ENCODE measurements around the gene KIF26A.
"Not testable (repeated sequence)": the region's sequence is repeated elsewhere in the genome, so short reads cannot be mapped to it uniquely, and the experiment has no call there.

The KIF26A gene

DNA sequence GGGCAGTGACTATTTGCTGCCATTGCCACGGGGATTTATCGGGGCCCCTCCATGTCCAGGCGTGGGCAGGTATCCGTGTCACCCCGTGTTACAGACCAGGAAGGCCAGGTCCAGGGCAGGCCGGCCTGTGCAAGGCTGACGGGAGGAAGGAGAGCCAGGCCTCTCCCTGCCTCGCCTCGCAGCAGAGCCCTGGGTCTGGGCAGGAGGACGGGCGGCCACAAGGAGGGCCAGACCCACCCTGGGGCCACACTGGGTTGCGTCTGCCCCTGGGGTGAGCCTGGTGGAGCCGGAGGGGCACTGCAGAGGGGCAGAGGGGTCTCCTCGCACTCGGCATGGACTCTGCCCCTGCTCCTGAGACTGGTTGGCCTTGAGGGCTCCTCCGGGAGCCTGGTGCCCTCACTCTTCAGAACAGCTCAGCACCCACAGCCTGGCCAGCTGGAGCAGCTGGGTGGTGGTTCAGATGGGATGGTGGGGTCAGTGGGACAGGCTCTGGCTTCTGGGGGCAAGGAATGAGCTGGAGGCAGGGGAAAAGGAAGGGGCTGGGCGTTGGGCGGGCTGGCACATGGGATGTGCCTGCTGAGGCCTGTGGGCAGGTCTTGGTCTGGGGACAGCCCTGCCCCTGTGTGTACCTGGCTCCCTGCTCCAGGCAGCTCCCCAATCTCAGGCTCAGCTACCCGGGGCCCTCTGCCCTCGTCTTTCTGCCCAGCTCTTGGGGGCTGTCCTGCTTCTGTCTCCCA, 53.9 kb downstream of the KIF26A start:
- DNase-seq (ENCODE audit: low spot score), result no peak

GRCh38 chr14:104192883-104193245, 54.5 kb downstream of the KIF26A start:
- DNase-seq (ENCODE audit: low spot score), result no peak

DNA sequence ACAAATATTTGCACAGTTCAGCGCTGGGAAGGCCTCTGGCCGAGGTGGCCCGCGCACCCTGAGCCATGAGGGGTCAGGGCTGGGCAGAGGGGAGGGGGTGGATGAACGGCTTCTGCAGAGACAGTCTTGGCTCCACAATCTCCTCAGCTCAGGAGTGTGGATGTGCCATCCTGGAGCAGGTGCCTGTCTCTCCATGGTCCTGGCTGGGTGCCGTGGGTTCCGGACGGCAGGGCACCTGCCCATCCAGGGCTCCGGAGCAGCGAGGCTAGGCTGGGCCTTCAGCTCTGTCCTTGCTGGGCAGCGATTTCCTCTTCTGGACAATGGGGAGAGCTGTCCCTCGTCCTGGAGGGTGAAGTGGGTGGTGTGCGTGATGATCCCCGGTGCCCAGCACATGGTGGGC, 55.6 kb downstream of the KIF26A start:
- DNase-seq (ENCODE audit: low spot score), result no peak

DNA sequence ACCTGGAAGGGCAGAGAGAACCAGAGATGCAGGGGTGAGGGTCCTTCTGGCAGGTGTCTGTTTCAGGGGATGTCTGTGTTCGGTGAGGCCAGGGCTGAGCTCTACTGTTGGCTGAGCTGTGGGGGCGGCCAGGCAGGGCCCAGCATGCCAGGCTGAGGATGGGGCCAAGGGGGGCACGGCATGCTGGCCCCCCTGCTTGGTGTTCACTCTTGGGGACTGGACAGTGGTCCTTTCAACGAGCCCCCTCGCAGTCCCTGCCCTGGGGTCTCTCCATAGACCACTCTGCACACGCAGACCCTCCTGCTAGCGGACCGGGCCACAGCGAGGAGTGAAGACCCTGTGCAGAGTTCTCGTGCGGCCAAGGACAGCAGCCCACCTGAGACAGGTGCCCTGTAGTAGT, 56.3 kb downstream of the KIF26A start:
- no peak for DNase-seq (ENCODE audit: low spot score)

GRCh38 chr14:104195361-104195760, 57.0 kb downstream of the KIF26A start:
- DNase-seq (ENCODE audit: low spot score), result no peak

GRCh38 chr14:104195878-104196277, 57.5 kb downstream of the KIF26A start:
- DNase-seq (ENCODE audit: low spot score), result no peak

DNA sequence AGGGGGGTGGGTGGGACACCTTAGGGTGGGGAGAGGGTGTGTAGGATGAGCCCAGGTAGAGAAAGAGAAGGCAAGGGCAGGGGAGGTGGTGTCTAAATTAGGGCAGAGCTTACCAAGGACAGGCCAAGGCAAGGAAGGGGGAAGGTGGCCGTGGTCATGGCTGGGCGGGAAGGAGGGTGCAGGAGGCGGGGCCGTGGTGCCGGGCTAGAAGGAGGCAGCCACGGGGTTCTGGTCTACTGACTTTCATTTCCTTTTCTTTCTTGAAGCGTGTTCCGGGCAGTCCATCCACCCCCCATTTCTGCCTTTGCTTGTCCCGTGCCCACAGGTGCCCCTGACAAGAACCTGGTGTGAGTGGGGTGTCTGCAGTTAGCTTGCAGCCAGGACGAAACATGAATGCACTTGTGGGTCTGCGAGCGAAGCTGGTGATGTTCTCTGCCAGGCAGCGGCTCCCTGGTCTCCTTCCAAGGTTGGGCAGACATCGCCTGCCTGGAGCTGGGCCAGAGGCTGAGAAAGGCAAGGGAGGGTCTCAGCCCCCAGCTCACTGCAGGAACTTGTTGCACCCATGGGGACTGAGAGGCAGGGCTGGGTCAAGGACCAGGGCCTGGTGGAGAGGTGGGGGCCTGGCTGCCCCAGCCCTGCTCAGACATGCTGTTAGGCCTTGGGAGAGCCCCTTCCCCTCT, 58.2 kb downstream of the KIF26A start:
- DNase-seq (ENCODE audit: low spot score), result no peak

DNA sequence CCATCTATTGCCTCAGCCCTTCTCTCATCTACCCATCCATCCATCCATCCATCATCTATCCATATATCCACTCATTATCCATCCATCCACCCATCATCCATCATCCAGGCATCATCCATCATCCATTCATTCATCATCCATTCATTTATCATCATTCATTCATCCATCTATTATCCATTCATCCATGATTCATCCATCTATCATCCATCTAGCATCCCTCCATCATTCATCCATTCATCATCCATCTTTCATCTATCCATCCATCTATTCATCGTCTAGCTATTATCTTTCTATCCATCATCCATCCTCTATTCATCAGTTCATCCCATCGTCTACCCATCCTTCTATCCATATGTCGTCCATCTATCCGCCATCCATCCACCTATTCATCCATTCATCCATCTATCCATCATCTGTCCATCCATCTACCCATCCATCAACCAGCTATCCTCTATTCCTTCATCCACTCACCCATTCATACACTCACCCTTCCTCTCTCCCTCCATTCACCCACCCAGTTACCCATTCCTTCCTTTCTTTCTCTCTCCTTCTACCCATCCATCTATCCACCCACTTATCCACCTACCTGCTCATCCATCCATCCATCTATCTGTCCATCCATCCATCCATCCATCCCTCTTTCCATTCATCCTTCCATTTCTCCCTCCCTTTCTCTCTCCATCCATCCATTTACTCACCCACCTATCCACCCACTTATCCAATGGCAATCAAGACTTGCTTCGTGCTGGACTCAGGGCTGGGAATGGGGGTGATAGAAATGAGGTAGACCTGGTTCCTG, 59.3 kb downstream of the KIF26A start:
- no peak for DNase-seq (ENCODE audit: low spot score)

DNA sequence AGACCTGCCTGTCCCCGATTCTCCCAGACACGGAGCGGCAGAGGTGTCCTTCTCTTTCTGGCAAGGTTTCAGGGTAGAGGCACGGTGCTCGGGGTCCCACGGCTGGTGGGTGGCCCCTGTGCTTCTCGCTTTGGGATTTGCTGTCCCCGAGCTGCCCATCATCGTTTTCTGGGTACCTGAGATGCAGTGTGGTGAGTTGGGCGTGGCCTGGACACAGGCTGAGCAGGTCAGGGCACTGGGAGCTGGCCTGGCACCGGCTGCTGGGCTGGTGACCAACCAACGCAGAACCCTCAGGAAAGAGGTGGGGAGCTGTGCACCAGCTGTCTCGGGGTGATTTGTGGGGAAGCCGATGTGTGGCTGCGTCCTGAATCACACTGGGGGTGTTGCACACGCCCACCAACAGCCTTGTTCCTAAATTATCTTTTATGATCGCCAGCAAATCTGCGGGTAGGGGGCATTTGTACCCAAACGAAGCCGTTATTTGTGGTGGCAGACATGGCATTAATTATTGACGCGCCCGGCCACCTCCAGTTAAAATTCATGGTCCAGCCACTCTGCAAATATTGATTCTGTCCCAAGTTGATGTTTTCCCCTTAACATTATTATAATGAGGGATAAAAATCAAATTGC, 61.0 kb downstream of the KIF26A start:
- DNase-seq (ENCODE audit: low spot score), result no peak

GRCh38 chr14:104200106-104200505, 61.7 kb downstream of the KIF26A start:
- DNase-seq (ENCODE audit: low spot score), result no peak

- DNase-seq (ENCODE audit: low spot score), result no peak
Measured at GRCh38 chr14:104200591-104200990, 62.2 kb downstream of the KIF26A start.

DNA sequence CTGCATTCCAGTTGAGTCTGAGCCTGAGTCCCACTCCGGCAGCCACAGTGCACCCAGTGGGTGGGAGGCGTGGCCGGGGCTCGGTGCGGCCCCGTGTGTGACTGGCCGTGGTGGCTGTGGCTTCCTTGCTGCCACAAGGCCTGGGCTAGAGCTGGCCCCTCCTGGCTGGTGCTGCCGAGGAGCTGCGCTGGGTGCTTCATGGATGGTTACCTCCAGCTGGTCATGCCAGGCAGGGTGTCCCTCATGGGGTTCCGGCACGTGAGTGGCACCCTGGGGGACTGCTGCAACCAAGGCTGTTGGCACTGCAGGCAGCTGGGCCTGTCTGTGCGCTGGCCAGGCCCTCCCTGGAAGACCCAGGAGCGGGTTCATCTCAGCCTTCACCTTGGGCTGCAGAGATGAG, 62.7 kb downstream of the KIF26A start:
- no peak for DNase-seq (ENCODE audit: low spot score)

DNA sequence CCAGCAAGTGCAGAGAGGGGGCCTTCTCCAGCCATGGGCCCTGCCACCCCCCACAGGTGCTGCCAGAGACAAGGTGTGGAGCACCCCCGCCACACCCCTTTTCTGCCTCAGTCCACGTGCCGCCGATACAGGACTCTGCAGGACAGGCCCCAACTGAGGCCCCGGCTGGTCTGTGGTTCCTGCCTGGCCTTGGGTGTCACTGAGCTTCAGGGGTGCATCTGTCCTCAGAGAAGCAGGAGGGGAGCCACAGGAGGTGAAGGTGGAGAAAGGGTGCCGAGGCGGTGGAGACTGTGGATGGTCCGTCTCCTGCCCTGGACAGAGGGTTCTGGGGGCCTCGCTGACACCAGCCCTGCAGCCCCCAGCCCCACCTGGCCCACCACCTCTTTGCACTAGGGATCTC, 63.1 kb downstream of the KIF26A start:
- DNase-seq (ENCODE audit: low spot score), result no peak

DNA sequence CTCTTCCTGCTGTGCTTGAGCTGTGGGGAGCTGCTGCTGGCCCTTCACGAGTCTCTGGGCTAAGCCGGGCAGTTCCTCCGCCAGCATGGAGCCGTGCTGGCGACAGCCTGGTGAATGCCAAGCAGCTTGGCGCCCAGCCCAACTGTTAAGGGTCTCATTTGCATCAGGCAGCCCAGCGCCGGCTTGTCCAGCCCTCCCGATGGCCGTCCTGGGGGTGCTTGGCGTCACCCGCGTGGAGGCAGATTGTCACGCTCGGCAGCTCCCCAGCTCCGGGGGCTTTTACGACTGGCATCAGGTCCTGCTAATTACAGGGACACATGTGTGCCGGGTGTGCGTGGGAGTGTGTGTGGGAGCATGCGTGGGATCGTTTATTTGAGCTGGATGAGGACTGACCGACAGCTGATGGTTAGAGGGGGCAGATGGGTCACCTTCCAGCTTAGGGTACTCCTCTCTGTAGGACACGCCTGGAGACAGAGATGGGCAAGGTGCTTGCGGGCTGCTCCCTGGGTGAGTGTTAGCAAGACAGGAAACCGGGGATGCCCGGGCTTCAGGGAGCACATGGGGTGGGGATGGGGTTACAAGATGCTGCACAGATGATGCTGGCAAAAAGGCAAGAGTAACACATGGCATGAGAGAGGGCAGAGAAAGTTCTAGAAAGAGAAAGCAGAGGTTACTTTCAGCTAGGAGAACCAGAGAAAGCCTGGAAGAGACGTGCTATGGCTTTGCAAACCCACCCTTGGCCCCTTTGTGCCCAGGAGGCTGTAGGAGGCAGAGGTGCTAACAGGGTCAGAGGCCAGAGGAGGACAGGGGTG, 64.1 kb downstream of the KIF26A start:
- DNase-seq (ENCODE audit: low spot score), result no peak

DNA sequence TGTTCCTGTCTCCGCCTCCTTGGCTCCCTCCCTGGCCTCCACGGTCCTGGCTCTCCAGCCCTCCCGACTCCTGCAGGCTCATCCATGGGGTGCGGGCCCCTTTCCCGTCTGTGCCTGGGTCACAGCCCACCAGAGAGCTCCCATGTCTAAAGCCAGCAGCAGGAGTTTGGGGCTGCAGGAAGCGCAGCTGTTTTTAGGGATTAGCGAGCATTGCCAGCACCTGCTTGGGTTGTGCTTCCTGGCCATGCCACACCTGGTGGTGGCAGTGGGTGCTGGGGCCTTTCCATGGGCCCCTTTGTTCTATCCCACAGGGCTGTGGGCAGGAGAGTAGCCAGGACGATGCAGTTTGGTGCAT, 64.7 kb downstream of the KIF26A start:
- no peak for DNase-seq (ENCODE audit: low spot score)

DNA sequence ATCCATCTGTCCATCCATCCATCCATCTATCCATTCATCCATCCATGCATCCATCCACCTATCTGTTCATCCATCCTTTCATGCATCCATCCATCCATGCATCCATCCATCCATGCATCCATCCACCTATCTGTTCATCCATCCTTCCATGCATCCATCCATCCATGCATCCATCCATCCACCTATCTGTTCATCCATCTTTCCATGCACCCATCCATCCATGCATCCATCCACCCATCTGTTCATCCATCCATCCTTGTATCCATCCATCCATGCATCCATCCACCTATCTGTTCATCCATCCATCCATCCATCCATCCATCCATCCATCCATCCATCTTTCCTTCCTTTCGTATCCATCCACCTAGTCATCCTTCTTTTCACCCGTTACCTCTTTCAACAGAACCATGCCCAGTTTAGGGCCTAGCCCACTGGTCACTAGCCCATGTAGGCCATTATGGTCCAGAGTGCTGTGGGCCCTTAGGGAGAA, 66.3 kb downstream of the KIF26A start:
- DNase-seq (ENCODE audit: low spot score), result no peak

GRCh38 chr14:104205781-104206180, 67.4 kb downstream of the KIF26A start:
- DNase-seq (ENCODE audit: low spot score), result no peak

DNA sequence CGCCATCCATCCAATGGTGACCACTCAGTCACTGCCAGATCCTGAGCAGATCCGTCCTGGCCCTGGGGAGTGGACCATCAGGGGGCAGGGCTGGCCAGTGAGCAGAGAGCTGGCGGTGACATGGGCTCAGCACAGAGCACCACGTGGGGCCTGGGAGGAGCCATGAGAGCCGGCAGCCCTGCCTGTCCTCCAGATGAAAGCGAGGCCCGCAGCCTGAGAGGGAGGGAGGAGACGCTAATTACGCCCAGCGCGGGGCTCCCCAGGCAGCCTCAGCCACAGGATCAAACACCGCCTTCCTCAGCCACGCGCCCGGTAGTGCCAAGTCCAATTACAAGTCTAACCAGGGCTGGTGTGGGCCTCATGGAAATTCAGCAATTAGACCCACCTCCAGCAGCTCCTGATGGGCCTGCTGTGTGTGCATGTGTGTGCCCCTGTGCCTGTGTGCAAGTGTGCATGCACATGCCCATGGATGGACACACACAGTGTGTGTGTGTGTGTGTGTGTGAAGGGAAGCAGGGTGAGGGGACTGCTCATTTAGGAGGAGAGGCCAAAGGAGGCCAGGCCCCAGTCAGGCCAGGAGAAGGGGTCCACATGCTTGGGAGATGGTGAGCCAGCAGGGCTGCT, 68.0 kb downstream of the KIF26A start:
- DNase-seq (ENCODE audit: low spot score), result no peak

GRCh38 chr14:104207142-104208014, 69.0 kb downstream of the KIF26A start:
- DNase-seq (ENCODE audit: low spot score), result no peak

DNA sequence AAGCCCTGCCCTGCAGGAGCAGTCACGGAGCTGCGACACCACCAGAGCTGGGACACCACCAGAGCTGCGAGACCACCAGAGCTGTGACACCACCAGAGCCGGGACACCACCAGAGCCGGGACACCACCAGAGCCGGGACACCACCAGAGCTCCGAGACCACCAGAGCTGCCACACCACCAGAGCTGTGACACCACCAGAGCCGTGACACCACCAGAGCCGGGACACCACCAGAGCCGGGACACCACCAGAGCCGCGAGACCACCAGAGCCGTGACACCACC, 69.6 kb downstream of the KIF26A start:
- DNase-seq (ENCODE audit: low spot score), result not testable (repeated sequence)
